SW480 (cell line): ENCODE data around the gene RABEP1.
"Not testable (repeated sequence)": the region's sequence is repeated elsewhere in the genome, so short reads cannot be mapped to it uniquely, and the experiment has no call there.

ENCODE experiments used
- DNase-seq: peaks from one replicate; pipeline ENCODE4 v3.0.0-alpha.2; 2016; ENCODE audit warnings: low spot score

The RABEP1 gene

GRCh38 chr17:5424909-5425308 is 142.8 kb downstream of the RABEP1 start:
- DNase-seq = no peak

GRCh38 chr17:5425826-5426225 is 143.7 kb downstream of the RABEP1 start:
- DNase-seq = no peak

GRCh38 chr17:5429191-5429887 is 147.3 kb downstream of the RABEP1 start:
- DNase-seq = no peak

GRCh38 chr17:5430413-5430999 is 148.4 kb downstream of the RABEP1 start:
- DNase-seq = no peak

GRCh38 chr17:5431234-5431633 is 149.2 kb downstream of the RABEP1 start:
- not testable (repeated sequence) for DNase-seq

GRCh38 chr17:5431949-5432556 is 150.0 kb downstream of the RABEP1 start:
- no peak for DNase-seq

- no peak for DNase-seq
Measured at GRCh38 chr17:5434984-5435383, 152.9 kb downstream of the RABEP1 start.
